GM21717 (cell line): Measurements from ENCODE around the gene ZNF710.
"Not testable (repeated sequence)": the region's sequence is repeated elsewhere in the genome, so short reads cannot be mapped to it uniquely, and the experiment has no call there.

Source experiments
- ATAC-seq: cut with Tn5 transposase; IDR thresholded peaks from one replicate; pipeline ENCODE4 v1.9.1; 2021; ENCODE audit warnings: mild to moderate bottlenecking, moderate library complexity; ENCODE audit not compliant: unreplicated experiment

The ZNF710 gene

DNA sequence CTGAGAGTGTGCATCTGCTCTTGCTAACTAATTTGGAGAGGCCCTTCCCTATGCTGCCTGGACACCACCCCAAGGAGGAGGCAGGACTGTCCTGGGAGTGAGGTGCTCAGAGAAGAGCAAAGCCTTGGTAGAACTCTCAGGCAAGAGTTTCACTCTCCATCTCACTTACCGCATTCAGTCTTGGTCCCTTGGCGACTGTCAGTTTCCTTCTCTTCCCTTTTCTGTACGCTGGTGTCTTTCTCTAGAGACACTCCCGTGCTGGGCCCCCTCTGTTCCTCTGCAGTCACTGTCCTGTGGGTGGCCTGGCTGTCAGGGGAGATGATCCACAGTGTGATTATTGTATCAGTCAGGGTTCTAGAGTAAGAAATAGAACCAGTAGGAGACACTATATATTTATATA lies 57.2 kb downstream of the ZNF710 start:
- ATAC-seq: no peak

DNA sequence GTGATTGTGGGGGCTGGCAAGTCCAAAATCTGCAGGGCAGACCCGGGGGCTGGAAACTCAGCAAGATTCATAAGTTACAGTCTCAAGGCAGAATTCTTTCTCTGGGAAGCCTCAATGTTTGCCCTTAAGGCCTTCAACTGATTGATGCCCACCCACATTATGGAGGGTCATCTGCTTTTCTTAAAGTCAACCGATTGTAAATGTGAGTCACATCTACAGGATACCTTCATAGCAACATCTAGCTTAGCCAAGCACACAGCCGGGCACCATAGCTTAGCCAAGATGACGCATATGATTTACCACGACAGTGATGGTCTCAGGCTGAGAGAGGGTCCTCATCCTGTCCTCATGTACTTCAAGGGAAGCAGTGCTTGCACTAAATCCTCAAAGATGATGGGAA lies 57.7 kb downstream of the ZNF710 start:
- ATAC-seq: no peak

DNA sequence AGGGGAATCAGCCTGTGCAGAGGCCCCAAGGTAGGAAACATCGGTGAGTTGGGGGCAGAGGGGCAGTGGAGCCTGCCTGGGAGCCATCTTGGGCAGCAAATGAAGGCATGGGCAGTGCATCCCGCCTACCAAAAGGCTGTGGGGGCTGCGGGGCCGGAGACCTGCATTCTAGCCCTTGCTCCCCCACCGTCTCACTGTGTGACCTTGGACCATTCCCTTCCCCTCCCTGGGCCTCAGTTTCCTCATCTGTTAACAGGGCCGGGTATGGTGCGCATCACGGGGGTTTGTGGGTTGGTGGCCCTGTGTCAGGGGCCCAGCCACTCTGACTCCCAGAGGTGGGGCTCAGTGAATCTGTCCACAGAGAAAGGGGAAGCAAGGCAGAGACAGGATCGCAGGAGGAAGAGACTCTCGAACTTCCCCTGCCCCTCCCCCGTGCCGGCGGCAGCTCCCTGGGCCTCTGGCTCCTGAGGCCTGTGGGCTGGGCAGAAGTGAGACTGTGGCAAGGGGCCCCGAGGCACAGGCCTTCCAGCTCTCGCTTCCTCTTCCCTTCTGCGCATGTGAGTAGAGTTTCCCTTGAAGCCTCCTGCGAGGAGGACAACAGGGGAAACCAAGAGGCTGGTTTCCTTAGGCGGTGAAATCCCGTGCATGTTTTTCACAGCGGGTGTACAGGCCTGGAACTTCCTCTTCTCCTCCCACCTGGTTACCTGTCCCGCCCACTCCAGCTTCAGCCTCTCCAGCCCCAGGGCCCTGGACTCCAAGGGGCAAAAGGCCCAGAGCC lies 58.3 kb downstream of the ZNF710 start:
- ATAC-seq: peak; percentile 87

DNA sequence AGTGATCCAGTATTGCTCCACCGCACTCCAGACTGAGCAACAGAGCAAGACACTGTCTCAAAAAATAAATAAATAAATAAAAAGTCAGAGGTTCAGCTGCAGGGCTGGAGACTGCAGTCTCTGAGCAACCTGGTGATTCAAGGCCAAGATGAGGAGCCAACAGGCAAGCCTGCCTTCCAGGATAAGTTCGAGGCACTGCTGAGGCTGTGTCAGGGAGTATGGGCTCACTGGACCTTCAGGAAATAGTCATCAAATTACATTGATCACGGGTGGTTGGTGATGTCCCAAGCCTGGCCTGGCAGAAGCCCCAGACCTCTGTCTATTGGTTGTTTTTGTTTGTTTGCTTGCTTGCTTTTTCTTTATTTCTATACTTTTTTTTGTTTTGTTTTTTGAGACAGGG lies 59.7 kb downstream of the ZNF710 start:
- no peak for ATAC-seq

DNA sequence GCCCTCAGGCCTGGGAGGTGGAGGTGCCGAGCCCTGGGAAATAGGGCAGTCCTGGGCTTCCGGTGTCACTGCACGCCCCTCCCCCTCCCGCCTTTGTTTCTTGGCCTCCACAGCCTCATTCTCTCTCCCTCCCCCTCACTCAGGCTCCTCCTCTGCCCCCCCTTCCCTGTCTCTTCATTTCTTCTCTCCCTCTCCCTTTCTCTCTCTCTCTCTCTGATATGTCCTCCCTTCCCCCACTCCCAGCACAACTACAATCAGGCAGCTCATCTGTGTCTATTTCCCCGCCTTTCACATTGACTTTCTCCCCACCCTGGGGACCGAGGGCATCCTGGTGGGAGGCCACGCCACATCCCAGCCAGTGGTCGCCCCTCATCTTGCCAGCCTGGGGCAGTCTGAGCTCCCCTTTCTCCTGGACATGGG lies 60.9 kb downstream of the ZNF710 start:
- ATAC-seq: no peak

DNA sequence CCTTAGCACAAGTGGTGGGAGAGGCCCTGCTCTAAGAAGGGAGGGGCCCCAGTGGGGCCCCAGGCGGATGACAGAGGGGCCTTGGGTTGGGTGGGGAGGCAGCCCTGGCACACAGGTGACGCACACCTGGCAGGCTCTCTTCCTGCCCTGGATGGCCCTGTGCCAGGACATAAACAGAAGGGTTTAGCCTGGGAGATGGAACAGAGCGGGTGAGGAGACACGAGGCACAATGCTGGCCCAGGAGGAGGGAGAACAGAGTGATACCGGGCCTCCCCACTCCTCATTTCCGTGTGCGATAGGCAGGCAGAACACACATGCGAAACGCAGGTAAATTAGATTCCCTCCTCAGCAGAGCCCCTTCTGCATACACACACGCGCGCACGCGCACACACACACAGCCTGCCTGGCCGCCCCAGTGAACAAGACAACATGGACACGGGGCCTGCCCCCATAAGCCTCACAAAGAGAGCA lies 61.4 kb downstream of the ZNF710 start:
- no peak for ATAC-seq

DNA sequence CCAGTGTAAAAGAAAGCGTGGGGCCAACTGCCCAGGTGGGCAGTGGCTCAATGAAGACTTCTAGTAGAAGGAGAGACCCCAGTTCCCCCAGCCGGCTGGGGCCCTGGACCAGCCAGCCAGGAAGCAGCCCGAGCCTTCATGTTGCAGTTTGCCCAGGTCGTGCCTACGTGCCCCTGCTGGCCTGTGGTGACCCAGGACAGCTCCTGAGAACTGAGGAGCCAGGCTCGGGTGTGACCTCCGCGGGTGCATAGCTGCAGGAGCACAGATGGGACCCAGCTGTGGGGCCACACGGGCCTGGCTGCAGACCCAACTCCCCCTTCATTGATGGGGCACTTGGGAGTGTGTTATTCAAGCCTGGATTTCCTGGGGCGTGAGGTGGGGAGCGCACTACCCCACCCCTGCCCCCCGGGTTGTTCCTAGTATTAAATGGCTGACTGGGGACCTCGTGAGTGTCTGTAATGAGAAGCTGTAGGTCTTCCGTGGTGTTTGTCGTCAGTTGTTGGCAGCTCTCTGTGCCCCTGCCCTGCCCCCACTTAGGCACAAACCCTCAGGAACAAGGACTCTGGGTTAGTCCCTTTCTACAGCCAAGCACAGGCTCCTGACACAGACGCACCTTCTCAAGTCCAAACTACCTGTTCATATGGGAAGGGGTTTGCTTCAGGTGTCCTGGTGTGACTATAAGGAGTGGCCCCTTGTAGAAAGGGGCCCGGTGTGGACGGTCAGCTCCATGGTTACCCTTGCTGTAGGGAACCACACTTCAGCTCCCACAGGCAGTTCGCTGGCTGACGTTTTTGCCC lies 62.0 kb downstream of the ZNF710 start:
- no peak for ATAC-seq

DNA sequence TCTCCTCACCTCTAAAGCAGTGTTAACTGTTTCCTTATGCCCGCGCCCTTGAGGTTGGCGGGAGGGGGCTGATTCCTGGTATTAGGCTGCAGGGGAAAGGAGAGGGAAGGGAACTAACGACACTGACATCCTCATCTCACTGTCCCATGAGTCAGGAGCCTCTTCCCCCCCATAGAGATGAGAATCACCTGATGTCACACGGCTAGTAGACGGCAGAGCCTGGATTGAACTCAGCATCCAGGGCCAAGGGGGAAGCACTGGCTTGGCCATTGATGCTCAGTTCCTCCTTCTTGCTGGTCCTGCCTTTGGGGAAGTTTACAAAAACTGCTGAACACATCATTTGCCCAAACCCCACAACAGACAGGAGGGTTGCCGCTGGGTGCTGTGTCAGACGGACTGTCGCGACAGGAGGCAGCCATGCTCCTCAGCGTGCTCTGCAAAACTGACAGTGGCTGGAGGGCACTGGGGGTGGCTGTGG lies 62.7 kb downstream of the ZNF710 start:
- ATAC-seq: no peak

DNA sequence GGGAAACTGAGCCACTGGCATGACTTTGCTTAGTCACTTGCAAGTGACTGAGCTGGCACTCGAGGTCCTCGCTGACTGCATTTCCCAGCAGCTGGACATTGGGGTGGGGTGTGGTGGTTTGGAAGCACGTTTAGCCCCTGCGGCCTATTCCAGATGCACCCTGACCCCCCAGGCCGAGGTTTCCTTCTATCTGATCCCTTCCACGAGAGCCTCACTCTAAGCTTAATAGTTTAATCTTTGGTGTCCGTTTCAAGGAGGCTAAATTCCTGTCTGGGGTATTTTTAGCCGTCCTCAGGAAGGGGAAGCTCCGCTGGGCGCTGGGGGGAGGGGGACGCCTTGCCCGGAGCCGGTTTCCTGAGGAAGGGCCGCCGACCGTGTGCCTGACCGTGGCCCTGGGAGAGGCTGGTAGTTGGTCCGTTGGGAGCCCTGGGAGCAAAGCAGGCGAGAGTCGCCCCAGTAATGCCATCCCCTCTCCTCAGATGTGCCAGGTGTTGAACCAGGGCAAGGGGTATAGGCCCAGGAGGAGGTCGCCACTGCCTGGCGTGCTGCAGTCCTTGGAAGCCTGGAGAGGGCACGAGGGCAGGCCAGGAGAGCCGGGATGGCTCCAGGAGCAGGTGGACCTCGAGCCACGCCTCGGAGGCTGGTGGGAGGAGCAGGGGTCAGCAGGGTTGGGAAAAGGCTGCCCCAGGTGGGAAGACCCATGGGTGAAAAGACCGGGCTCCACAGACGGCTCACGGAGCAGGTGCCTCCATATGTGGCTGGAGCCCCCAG lies 64.0 kb downstream of the ZNF710 start:
- ATAC-seq: no peak

DNA sequence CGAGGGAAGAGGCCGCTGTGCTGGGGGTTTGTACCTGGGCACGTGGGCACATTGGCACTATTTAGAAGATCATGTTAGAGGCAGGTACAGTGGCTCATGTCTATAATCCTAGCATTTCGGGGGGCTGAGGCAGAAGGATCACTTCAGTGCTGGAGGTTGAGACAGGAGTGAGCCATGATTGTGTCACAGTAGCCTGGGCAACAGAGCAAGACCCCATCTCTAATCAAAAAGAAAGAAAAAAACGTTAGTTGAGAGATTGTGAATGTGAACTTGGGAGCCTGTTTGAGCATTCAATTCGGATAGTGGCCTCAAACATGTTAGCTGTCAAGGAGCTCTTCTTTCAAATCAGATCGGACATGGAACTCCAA lies 64.5 kb downstream of the ZNF710 start:
- ATAC-seq: no peak

DNA sequence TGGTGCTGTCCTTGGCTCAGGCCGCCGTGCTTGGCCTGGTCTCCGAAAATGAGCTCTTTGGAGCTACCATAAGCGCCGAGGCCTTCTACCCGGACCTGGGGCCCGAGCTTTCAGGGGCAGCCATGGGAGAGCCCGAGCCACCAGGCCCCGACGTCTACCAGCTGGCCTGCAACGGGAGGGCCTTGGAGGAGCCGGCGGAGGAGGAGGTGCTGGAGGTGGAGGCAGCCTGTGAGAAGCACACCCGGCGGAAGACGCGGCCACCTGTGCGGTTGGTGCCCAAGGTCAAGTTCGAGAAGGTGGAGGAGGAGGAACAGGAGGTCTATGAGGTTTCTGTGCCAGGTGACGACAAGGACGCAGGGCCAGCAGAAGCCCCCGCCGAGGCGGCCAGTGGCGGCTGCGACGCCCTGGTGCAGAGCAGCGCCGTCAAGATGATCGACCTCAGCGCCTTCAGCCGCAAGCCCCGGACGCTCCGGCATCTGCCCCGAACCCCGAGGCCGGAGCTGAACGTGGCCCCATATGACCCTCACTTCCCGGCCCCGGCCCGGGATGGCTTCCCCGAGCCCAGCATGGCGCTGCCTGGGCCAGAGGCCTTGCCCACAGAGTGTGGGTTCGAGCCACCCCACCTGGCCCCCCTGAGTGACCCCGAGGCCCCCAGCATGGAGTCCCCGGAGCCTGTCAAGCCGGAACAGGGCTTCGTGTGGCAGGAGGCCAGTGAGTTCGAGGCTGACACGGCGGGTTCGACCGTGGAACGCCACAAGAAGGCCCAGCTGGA lies 66.2 kb downstream of the ZNF710 start:
- ATAC-seq: no peak

DNA sequence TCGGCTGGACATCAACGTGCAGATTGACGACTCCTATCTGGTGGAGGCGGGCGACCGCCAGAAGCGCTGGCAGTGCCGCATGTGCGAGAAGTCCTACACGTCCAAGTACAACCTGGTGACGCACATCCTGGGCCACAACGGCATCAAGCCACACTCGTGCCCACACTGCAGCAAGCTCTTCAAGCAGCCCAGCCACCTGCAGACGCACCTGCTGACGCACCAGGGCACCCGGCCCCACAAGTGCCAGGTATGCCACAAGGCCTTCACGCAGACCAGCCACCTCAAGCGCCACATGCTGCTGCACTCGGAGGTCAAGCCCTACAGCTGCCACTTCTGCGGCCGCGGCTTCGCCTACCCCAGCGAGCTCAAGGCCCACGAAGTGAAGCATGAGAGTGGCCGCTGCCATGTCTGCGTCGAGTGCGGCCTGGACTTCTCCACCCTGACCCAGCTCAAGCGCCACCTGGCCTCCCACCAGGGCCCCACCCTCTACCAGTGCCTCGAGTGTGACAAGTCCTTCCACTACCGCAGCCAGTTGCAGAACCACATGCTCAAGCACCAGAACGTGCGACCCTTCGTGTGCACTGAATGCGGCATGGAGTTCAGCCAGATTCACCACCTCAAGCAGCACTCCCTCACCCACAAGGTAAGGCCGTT lies 67.0 kb downstream of the ZNF710 start:
- no peak for ATAC-seq

DNA sequence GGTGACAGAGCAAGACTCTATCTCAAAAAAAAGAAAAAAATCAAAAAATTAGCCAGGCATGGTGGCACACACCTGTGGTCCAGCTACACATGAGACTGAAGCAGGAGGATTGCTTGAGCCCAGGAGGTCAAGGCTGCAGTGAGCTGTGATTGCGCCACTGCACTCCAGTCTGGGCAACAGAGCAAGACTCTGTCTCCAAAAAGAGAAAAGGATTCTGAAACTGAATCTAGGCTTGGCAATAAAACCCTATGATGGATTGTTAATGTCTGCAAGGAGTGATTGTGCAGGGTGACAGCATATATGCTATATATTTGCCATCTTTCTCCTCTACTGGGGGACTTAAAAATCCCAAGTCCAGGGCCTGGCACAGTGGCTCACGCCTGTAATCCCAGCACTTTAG lies 69.5 kb downstream of the ZNF710 start:
- ATAC-seq: not testable (repeated sequence)

DNA sequence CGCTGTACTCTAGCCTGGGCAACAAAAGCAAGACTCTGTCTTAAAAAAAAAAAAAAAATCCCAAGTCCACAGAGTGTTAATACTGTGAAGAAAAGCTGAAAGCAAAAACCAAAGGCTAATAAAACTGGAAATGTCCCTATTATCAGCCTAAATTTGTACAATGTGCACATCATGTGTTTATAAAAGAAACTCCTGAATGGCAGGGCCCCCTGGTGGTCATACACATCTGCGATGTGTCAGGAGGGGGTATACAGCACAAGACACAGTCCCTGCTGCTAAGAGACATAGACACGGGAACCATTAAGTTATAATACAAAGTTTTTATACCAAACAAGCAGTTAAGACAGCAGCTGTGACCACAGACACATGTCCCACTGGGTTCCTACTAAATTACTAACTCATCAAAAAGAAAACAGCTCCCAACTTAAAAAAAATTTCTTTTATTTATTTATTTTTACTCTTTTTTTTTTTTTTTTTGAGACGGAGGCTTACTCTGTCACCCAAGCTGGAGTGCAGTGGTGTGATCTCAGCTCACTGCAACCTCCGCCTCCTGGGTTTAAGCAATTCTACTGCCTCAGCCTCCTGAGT lies 70.2 kb downstream of the ZNF710 start:
- peak; percentile 47 for ATAC-seq

DNA sequence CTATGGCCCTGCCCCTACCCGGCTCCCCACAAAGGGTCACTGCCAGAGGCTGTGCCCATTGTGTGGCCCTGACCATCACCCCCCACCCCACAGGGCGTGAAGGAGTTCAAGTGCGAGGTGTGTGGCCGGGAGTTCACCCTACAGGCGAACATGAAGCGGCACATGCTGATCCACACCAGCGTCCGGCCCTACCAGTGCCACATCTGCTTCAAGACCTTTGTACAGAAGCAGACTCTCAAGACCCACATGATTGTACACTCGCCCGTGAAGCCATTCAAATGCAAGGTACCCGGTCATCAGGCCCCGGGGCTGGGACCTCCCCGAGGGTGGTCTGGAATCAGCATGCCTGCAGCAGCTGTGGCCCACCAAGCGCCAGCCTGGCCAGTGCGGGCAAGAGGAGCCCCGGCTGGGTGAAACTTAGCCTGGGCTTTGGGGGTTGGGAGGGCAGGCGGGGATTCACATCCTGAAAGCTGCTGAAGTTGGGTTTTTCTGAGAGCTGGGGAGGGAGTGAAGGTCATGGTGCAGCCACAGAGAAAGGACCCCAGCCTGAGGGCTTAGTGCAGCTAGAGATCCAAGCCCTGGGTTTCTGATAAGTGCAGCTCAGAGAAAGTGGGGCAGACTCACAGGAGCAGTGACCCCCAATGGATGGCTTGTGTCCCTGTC lies 72.0 kb downstream of the ZNF710 start:
- no peak for ATAC-seq

DNA sequence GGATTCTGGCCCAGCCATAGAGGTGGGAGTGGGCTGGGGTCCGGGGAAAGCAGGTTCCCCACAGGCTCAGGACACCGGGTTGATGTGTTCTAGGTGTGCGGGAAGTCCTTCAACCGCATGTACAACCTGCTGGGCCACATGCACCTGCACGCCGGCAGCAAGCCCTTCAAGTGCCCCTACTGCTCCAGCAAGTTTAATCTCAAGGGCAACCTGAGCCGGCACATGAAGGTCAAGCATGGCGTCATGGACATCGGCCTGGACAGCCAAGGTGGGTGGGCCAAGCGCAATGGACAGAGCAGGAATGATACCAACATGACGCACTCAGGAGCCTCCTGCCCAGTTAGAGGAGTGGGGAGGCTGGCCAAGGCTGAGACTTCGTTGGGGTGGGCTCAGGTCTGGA lies 72.9 kb downstream of the ZNF710 start:
- no peak for ATAC-seq

DNA sequence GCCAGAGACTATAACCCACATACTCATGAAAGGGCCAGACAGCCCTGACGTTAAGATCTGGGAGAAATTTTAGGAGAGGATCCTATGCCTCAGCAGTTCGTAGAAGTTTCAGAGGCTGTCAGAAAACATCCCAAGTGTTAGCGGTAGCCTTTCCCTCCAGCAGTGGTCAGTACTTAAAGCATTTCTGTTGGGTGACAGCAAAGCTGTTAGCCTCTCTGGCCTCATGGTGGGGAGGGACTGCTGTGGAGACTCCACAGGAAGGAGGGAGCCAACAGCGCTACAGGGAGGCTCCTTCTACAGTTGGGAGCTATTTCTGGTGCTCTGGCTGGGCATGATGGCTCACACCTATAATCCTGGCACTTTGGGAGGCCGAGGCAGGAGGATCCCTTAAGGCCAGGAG lies 73.8 kb downstream of the ZNF710 start:
- no peak for ATAC-seq

DNA sequence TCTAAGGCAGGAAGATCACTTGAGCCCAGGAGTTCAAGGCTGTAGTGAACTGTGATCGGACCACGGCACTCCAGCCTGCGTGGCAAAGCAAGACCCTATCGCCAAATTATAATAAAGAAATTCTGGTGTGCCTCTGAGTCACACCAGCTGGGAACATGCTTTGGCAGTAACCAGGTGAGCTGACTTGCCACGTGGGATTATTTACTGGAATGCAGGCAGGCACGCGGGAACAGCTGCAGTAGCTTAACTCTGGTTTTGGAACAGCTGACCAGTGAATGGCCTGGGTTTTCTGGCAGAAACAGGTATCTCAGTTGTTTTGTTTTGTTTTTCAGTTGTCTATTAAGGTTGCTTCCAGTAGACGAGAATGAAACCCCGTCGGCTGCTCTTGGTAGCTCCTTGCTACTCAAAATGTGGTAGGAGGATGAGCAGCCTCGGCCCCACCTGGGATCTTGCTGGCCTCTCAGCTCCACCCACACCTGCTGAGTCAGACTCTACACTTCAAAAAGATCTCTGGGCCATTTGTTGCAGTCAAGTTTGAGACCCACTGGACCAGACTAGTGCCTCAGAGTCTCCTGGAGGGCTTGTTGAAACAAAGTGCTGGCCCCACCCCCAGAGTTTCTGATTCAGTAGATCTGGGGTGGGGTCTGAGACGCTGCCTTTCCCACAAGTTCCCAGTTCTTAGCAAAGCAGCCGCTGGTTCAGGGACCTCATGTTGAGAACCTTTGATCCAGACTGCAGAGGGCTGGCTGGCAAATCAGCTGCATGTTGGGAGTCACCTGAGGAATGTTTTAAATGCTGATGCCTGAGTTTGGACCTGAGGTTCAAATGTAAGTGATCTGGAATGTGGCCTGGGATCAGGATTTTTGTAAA lies 74.5 kb downstream of the ZNF710 start:
- ATAC-seq: no peak
